ENCODE data around the gene DMXL2. TPM values are rescaled to one million over a fixed set of nuclear protein-coding genes. Genes with fewer than 3 reads are reported as not detected.
"Not testable (repeated sequence)": the region's sequence is repeated elsewhere in the genome, so short reads cannot be mapped to it uniquely, and the experiment has no call there.

DMXL2 gene
- total RNA-seq, 2 experiments from 2014 or later = 4.2 to 4.8 TPM

- ATAC-seq (no peak), DNase-seq (no peak)
- ChIA-PET POLR2A (no interaction called here), CTCF (no interaction called here)
- no peak overlapping the region for H3K4me3 Mint-ChIP-seq
- no peak for TF ChIP-seq CTCF (IDR thresholded peaks at IDR 0.05)
- no peaks in the 10 kb centered on the region for H3K36me3 Mint-ChIP-seq (ENCODE audit: low read depth)
- H3K4me1 Mint-ChIP-seq (ENCODE audit: low read depth) = no peaks in the 10 kb centered on the region
- peaks cover 16% of the 10 kb centered on the region for H3K27me3 Mint-ChIP-seq
- intact Hi-C loops (cut with micrococcal nuclease) = no loop called here
- no peak overlapping the region for H3K27ac Mint-ChIP-seq
- no peaks in the 10 kb centered on the region for H3K9me3 Mint-ChIP-seq
Measured at GRCh38 chr15:51667478-51667877, 44.9 kb upstream of the DMXL2 start.

- no peaks in the 10 kb centered on the region for H3K36me3 Mint-ChIP-seq (ENCODE audit: low read depth)
- no peaks in the 10 kb centered on the region for H3K9me3 Mint-ChIP-seq
- ChIA-PET CTCF (interaction anchor here (0.9 to 1.1 kb wide), 2 partner anchors 11 to 115 kb away, joined by 5 to 9 read pairs; no protein-coding TSS in a partner anchor), POLR2A (no interaction called here)
- H3K4me3 Mint-ChIP-seq = no peak overlapping the region
- H3K27ac Mint-ChIP-seq = no peak overlapping the region
- H3K27me3 Mint-ChIP-seq = peaks cover 2% of the 10 kb centered on the region
- intact Hi-C loops (cut with micrococcal nuclease) = no loop called here
- ATAC-seq = no peak
- H3K4me1 Mint-ChIP-seq (ENCODE audit: low read depth) = no peaks in the 10 kb centered on the region
- TF ChIP-seq CTCF (IDR thresholded peaks at IDR 0.05) = no peak
- no peak for DNase-seq
Measured at GRCh38 chr15:51661072-51661471, 38.5 kb upstream of the DMXL2 start.

GRCh38 chr15:51658664-51659063, 36.1 kb upstream of the DMXL2 start:
- DNase-seq = no peak
- no peak overlapping the region for H3K27ac Mint-ChIP-seq
- no peaks in the 10 kb centered on the region for H3K4me1 Mint-ChIP-seq (ENCODE audit: low read depth)
- peaks cover 2% of the 10 kb centered on the region for H3K27me3 Mint-ChIP-seq
- no peaks in the 10 kb centered on the region for H3K36me3 Mint-ChIP-seq (ENCODE audit: low read depth)
- intact Hi-C loops (cut with micrococcal nuclease) = no loop called here
- H3K9me3 Mint-ChIP-seq = no peaks in the 10 kb centered on the region
- no peak for TF ChIP-seq CTCF (IDR thresholded peaks at IDR 0.05)
- no peak overlapping the region for H3K4me3 Mint-ChIP-seq
- CTCF ChIA-PET = interaction anchor here (0.6 to 6.8 kb wide), 5 partner anchors 8 to 117 kb away, joined by 3 to 59 read pairs (median 4); no protein-coding TSS in a partner anchor
- no peak for ATAC-seq
- POLR2A ChIA-PET = no interaction called here

GRCh38 chr15:51655401-51656057, 33.0 kb upstream of the DMXL2 start:
- ATAC-seq; DNase-seq; H3K4me3 Mint-ChIP-seq; H3K36me3 Mint-ChIP-seq (ENCODE audit: low read depth); H3K27ac Mint-ChIP-seq; H3K27me3 Mint-ChIP-seq; POLR2A ChIA-PET; H3K9me3 Mint-ChIP-seq; intact Hi-C loops (cut with micrococcal nuclease); H3K4me1 Mint-ChIP-seq (ENCODE audit: low read depth): not testable (repeated sequence)
- CTCF ChIA-PET = interaction anchor here (6.8 kb wide), 1 partner anchor 120 kb away, joined by 59 read pairs; no protein-coding TSS in a partner anchor

- no peak for ATAC-seq
- Mint-ChIP-seq H3K4me1 (ENCODE audit: low read depth) (no peaks in the 10 kb centered on the region), H3K27me3 (no peaks in the 10 kb centered on the region), H3K9me3 (no peaks in the 10 kb centered on the region), H3K4me3 (no peak overlapping the region), H3K27ac (no peak overlapping the region), H3K36me3 (ENCODE audit: low read depth) (no peaks in the 10 kb centered on the region)
- no peak for DNase-seq
- ChIA-PET CTCF (interaction anchor here (1.0 to 4.5 kb wide), 2 partner anchors 118 to 123 kb away, joined by 3 to 168 read pairs; no protein-coding TSS in a partner anchor), POLR2A (no interaction called here)
- no peak for TF ChIP-seq CTCF (IDR thresholded peaks at IDR 0.05)
- intact Hi-C loops (cut with micrococcal nuclease) = loop anchor here (5.0 kb wide), 1 partner anchor 85 kb away; the partner anchor contains the start of gene LYSMD2
Measured at GRCh38 chr15:51652084-51652668, 29.6 kb upstream of the DMXL2 start.

All from activated CD8-positive, alpha-beta T cell treated with anti-CD3 and anti-CD28 coated beads for 36 hours (primary cell).